Neural progenitor cell (in vitro differentiated cells): ENCODE results near the gene PRDM11.

ENCODE experiments used
- CTCF ChIP-seq: fragments of 200-600 bp; sonication (generic); IDR thresholded peaks from 2 replicates; pipeline ENCODE4 v1.5.1; 2017; ENCODE audit warnings: antibody characterized with exemption, mild to moderate bottlenecking
- EZH2phosphoT487 ChIP-seq: fragments of 200-600 bp; sonication (generic); IDR thresholded peaks from 2 replicates; pipeline ENCODE4 v1.6.1; 2017; ENCODE audit warnings: antibody characterized with exemption

DNA sequence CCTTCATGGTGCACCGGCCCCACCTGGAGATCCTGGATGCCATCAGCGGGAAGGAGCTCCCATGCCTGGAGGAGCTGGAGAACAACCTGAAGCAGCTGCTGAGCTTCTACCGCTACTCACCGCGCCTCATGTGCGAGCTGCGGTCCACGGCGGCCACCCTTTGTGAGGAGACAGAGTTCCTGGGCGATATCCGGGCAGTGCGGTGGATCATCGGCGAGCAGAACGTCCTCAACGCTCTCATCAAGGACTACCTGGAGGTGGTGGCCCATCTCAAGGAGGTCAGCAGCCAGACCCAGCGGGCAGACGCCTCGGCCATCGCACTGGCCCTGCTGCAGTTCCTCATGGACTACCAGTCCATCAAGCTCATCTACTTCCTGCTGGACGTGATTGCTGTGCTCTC, 80.5 kb downstream of the PRDM11 start:
- TF ChIP-seq CTCF (no peak), EZH2phosphoT487 (no peak)
